Measurements from ENCODE around the gene C14orf119. TPM values are rescaled to one million over a fixed set of nuclear protein-coding genes. Genes with fewer than 3 reads are reported as not detected.

Gene C14orf119
- total and polyA plus RNA-seq, 9 of the 15 experiments (the other 6 are each of a cell fraction or from before 2014, with no cell fraction given): 36.7 to 251 (median 51.8) TPM

- TF ChIP-seq ZNF318 (IDR thresholded peaks at IDR 0.05; ENCODE audit: borderline replicate concordance in 1 of 2, low read depth in 1 of 2) (no peak), ZNF696 (CRISPR knock-in tag; conservative IDR thresholded peaks at IDR 0.05) (no peak), PURB (CRISPR knock-in tag; IDR thresholded peaks at IDR 0.05; ENCODE audit: low read depth) (no peak), HIVEP1 (CRISPR knock-in tag; IDR thresholded peaks at IDR 0.05) (no peak), CREBBP (IDR thresholded peaks at IDR 0.05; ENCODE audit: low read depth, low read length) (no peak), ZNF695 (CRISPR knock-in tag; IDR thresholded peaks at IDR 0.05) (no peak), CHD2 (IDR thresholded peaks at IDR 0.05; ENCODE audit: low read depth, low read length) (no peak), STAG1 (CRISPR knock-in tag; IDR thresholded peaks at IDR 0.05; ENCODE audit: borderline replicate concordance) (no peak), ZEB2 (IDR thresholded peaks at IDR 0.05) (no peak), NRF1 (conservative IDR thresholded peaks at IDR 0.05 in 1 of 2, IDR thresholded peaks at IDR 0.05 in 1 of 2) (peak in 1 of 2 experiments; percentile 31; a peak in 1 of 4 replicates), ZNF121 (CRISPR knock-in tag; conservative IDR thresholded peaks at IDR 0.05) (no peak), ARID1B (IDR thresholded peaks at IDR 0.05) (no peak), NBN (IDR thresholded peaks at IDR 0.05; ENCODE audit: low read depth) (no peak), VEZF1 (CRISPR knock-in tag; IDR thresholded peaks at IDR 0.05) (peak; percentile 74), SMAD1 (IDR thresholded peaks at IDR 0.05; ENCODE audit: low read depth, low read length, partially characterized antibody) (no peak), FUS (optimal IDR thresholded peaks at IDR 0.05; ENCODE audit: low read depth, low read length) (no peak), SREBF1 (IDR thresholded peaks at IDR 0.05; ENCODE audit: borderline replicate concordance, low read depth, low read length) (no peak), RFX7 (CRISPR knock-in tag; IDR thresholded peaks at IDR 0.05) (no peak)
These were observed 23.9 kb upstream of the C14orf119 start (continued) for GRCh38 chr14:23071244-23071920.

Data from K562 (cell line).